B cell (primary cell): Measurements from ENCODE around the gene GRK5. TPM values are rescaled to one million over a fixed set of nuclear protein-coding genes. Genes with fewer than 3 reads are reported as not detected.

Experiments used
- ATAC-seq: fragments of 200-7000 bp; cut with Tn5 transposase; one replicate; pipeline ENCODE4 v1.10.0; 2021; ENCODE audit warnings: low read depth, mild to moderate bottlenecking, moderate number of reproducible peaks, moderate library complexity
- CTCF ChIA-PET: fragments of 350-600 bp; sonication (Branson Sonifier 250); formaldehyde crosslinking; loops from one replicate; lab custom pipeline; 2021; ENCODE audit warnings: antibody characterized with exemption, inconsistent platforms; lab: Charles Lee
- POLR2A ChIA-PET: fragments of 350-600 bp; sonication (Branson Sonifier 250); formaldehyde crosslinking; loops from one replicate; lab custom pipeline; 2021; ENCODE audit warnings: antibody characterized with exemption; lab: Charles Lee
- DNase-seq: peaks from one replicate; pipeline ENCODE4 v3.0.0; 2013
- H2AFZ ChIP-seq: 2 replicates; pipeline ENCODE4 v1.6.1; 2012; ENCODE audit warnings: mild to moderate bottlenecking, low read depth, low read length; ENCODE audit not compliant: insufficient read depth, poor library complexity, severe bottlenecking
- H3K27ac ChIP-seq, 2 donors: 1 replicate in 1 of 2; 2 replicates in 1 of 2; pipeline ENCODE4 v1.5.1; 2012 to 2013; ENCODE audit warnings: low read length in 2 of 2, mild to moderate bottlenecking in 2 of 2, moderate library complexity in 1 of 2
- H3K27me3 ChIP-seq, 4 experiments: fragments of 200-600 bp in 1 of 4; sonication (generic) in 1 of 4; replicated peaks in 1 of 4; 1 replicate in 2 of 4; 2 replicates in 2 of 4; pipeline versions ENCODE4 v1.6.1 to v1.7.0; 2013 to 2016; ENCODE audit warnings: low read length in 3 of 4, mild to moderate bottlenecking in 2 of 4, mixed read lengths in 1 of 4, moderate library complexity in 1 of 4; ENCODE audit not compliant: insufficient read depth in 4 of 4, control insufficient read depth in 3 of 4; ENCODE audit errors: control extremely low read depth in 1 of 4
- H3K36me3 ChIP-seq, 2 experiments: replicated peaks in 1 of 2; 1 replicate in 1 of 2; 2 replicates in 1 of 2; pipeline versions ENCODE4 v1.6.1 to v1.7.1; 2013; ENCODE audit warnings: low read length in 1 of 2; ENCODE audit not compliant: insufficient read depth in 2 of 2, control insufficient read depth in 1 of 2; ENCODE audit errors: control extremely low read depth in 1 of 2, extremely low read depth in 1 of 2
- H3K4me1 ChIP-seq, 2 donors: fragments of 200-600 bp in 1 of 2; sonication (generic) in 1 of 2; 1 replicate in 1 of 2; 2 replicates in 1 of 2; pipeline versions ENCODE4 v1.5.1 to v1.6.1; 2013 to 2017; ENCODE audit warnings: low read length in 2 of 2; ENCODE audit not compliant: control insufficient read depth in 2 of 2, insufficient read depth in 2 of 2
- H3K4me2 ChIP-seq: replicated peaks from 2 replicates; pipeline ENCODE3; 2012; ENCODE audit warnings: mild to moderate bottlenecking, low read depth, low read length; ENCODE audit not compliant: poor library complexity, severe bottlenecking
- H3K4me3 ChIP-seq, 5 experiments: fragments of 200-600 bp in 1 of 5; sonication (generic) in 1 of 5; 1 replicate in 3 of 5; 2 replicates in 2 of 5; pipeline versions ENCODE4 v1.5.1 to v1.7.0; 2011 to 2016; ENCODE audit warnings: low read length in 4 of 5, mild to moderate bottlenecking in 4 of 5, low read depth in 2 of 5, control low read depth in 1 of 5, moderate library complexity in 1 of 5; ENCODE audit not compliant: insufficient read depth in 1 of 5; ENCODE audit errors: control extremely low read depth in 1 of 5, extremely low read depth in 1 of 5
- H3K79me2 ChIP-seq: fragments of 200-600 bp; sonication (generic); one replicate; pipeline ENCODE4 v1.6.0; 2016; ENCODE audit warnings: low read length; ENCODE audit not compliant: control insufficient read depth, insufficient read depth
- H3K9ac ChIP-seq: fragments of 200-600 bp; sonication (generic); 2 replicates; pipeline ENCODE4 v1.6.1; 2017; ENCODE audit warnings: mild to moderate bottlenecking, low read length, moderate library complexity
- H3K9me3 ChIP-seq, 3 donors: one replicate each; pipeline versions ENCODE4 v1.6.1 to v1.7.1; 2013; ENCODE audit warnings: low read length in 2 of 3; ENCODE audit not compliant: control insufficient read depth in 2 of 3, insufficient read depth in 1 of 3; ENCODE audit errors: control extremely low read depth in 1 of 3
- H4K20me1 ChIP-seq: 2 replicates; pipeline ENCODE4 v1.6.0; 2012; ENCODE audit warnings: mild to moderate bottlenecking, low read length; ENCODE audit not compliant: insufficient read depth, control insufficient read depth, poor library complexity, severe bottlenecking
- H3K27ac Mint-ChIP-seq: one replicate; pipeline ENCODE4 v1.8.0; 2021; ENCODE audit warnings: mixed read lengths
- H3K27me3 Mint-ChIP-seq: one replicate; pipeline ENCODE4 v1.8.0; 2021; ENCODE audit warnings: mixed read lengths
- H3K4me1 Mint-ChIP-seq: one replicate; pipeline ENCODE4 v1.8.0; 2021; ENCODE audit warnings: mixed read lengths
- H3K4me3 Mint-ChIP-seq: one replicate; pipeline ENCODE4 v1.8.0; 2021; ENCODE audit warnings: mixed read lengths
- H3K9me3 Mint-ChIP-seq: one replicate; pipeline ENCODE4 v1.8.0; 2022; ENCODE audit warnings: mixed read lengths; ENCODE audit not compliant: insufficient read depth
- EZH2 ChIP-seq: IDR thresholded peaks from 2 replicates; pipeline ENCODE4 v1.6.1; 2012; ENCODE audit warnings: borderline replicate concordance, low read depth, mild to moderate bottlenecking, moderate library complexity, low read length; ENCODE audit not compliant: insufficient read depth, poor library complexity, severe bottlenecking
- WGBS: methylation state at CpG from one replicate; pipeline ENCODE4 v1.1.5; 2013; ENCODE audit warnings: missing lambda C conversion rate; ENCODE audit not compliant: insufficient coverage; 5-methylcytosine and 5-hydroxymethylcytosine counted together
- intact Hi-C: fragments of 100-400 bp; cut with micrococcal nuclease; formaldehyde crosslinking; loops from one replicate; pipeline ENCODE4 v1.10.0; 2022
- polyA plus RNA-seq: library from polyadenylated mRNA; depleted of rRNA; stranded (reverse); fragments of >200 nt; gene quantifications from 2 replicates; pipeline ENCODE4 v1.2.3, GENCODE V29; 2012
- total RNA-seq, 2 donors: library from RNA; stranded (reverse); fragments of 120-200 nt in 1 of 2; gene quantifications; 1 replicate in 1 of 2; 2 replicates in 1 of 2; pipeline versions ENCODE4 v1.2.3 to v1.2.4, GENCODE V29; 2013 to 2022
- TF ChIP-seq, protein P1 (sequence below): fragments of 200-600 bp; IDR thresholded peaks from one replicate; pipeline ENCODE4 v1.8.0; 2022; ENCODE audit warnings: antibody characterized with exemption, mild to moderate bottlenecking

Gene GRK5
- total and polyA plus RNA-seq, 2 donors (not counting 1 experiment from before 2014, with no cell fraction given), result 21.9 to 54.8 TPM

- Histone ChIP-seq H3K4me3 (peak overlapping the region in 1 of 5 experiments; percentile 30), H3K9ac (peak overlapping the region; percentile 30), H4K20me1 (peaks cover 23% of the 10 kb centered on the region), H3K36me3 (no peaks in the 10 kb centered on the region), H3K27ac (peak overlapping the region; percentile 11 to 43), H3K79me2 (peaks cover 91% of the 10 kb centered on the region), H2AFZ (no peak overlapping the region), H3K4me2 (peak overlapping the region; percentile 86), H3K4me1 (peaks cover 90 to 93% of the 10 kb centered on the region in 2 donors), H3K27me3 (no peaks in the 10 kb centered on the region), H3K9me3 (peaks cover 0 to 8% (median 0%) of the 10 kb centered on the region in 3 donors)
- no peaks in the 10 kb centered on the region for H3K9me3 Mint-ChIP-seq
- DNase-seq, result peak; percentile 71
- no peaks in the 10 kb centered on the region for H3K27me3 Mint-ChIP-seq
- H3K4me3 Mint-ChIP-seq, result peak overlapping the region; percentile 80
- peaks cover 92% of the 10 kb centered on the region for H3K4me1 Mint-ChIP-seq
- no peak for ATAC-seq
- H3K27ac Mint-ChIP-seq, result peak overlapping the region; percentile 94
- 63% methylated on average over 1 of the region's 2 CpGs for WGBS
- ChIA-PET POLR2A (interaction anchor here (0.9 to 1.7 kb wide), 4 partner anchors 9 to 102 kb away, joined by 4 to 8 read pairs (median 6); partner anchors contain the start of gene GRK5), CTCF (interaction anchor here (0.6 to 7.0 kb wide), 8 partner anchors 14 to 180 kb away, joined by 3 to 118 read pairs (median 6); partner anchors contain the start of gene GRK5)
- TF ChIP-seq, protein P1, sequence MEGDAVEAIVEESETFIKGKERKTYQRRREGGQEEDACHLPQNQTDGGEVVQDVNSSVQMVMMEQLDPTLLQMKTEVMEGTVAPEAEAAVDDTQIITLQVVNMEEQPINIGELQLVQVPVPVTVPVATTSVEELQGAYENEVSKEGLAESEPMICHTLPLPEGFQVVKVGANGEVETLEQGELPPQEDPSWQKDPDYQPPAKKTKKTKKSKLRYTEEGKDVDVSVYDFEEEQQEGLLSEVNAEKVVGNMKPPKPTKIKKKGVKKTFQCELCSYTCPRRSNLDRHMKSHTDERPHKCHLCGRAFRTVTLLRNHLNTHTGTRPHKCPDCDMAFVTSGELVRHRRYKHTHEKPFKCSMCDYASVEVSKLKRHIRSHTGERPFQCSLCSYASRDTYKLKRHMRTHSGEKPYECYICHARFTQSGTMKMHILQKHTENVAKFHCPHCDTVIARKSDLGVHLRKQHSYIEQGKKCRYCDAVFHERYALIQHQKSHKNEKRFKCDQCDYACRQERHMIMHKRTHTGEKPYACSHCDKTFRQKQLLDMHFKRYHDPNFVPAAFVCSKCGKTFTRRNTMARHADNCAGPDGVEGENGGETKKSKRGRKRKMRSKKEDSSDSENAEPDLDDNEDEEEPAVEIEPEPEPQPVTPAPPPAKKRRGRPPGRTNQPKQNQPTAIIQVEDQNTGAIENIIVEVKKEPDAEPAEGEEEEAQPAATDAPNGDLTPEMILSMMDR, result no peak
- intact Hi-C loops, result loop anchor here (10.0 kb wide), 1 partner anchor 225 kb away; the partner anchor contains the start of gene EIF3A
These were observed 102.0 kb downstream of the GRK5 start for GRCh38 chr10:119309423-119309770.

DNA sequence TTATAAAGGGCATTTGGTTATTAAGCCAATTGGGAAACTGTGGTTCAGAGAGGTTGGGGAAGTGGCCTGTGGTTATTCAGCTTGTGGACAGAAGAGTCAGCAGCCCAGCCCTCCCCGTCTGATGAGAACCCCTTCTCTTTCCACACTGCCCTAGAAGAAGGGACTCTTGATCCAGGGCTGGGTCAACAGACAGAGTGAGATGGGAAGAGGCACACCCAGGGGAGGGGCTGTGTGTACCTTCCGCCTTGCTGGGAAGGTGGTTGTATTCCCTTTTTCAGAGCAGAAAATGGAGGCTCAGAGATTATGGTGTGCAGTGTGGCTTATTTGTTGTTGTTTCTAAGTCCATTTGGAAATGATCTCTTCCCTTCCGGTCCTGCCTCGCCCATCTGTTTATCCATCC is 103.4 kb downstream of the GRK5 start:
- peak overlapping the region; percentile 71 for H3K27ac Mint-ChIP-seq
- Histone ChIP-seq H2AFZ (no peak overlapping the region), H3K36me3 (no peaks in the 10 kb centered on the region), H3K4me2 (no peak overlapping the region), H3K4me1 (peaks cover 90 to 93% of the 10 kb centered on the region in 2 donors), H4K20me1 (peaks cover 34% of the 10 kb centered on the region), H3K27ac (no peak overlapping the region), H3K79me2 (peaks cover 91% of the 10 kb centered on the region), H3K27me3 (no peaks in the 10 kb centered on the region), H3K9me3 (peaks cover 0 to 5% (median 0%) of the 10 kb centered on the region in 3 donors), H3K9ac (no peak overlapping the region), H3K4me3 (no peak overlapping the region)
- no peaks in the 10 kb centered on the region for H3K9me3 Mint-ChIP-seq
- H3K27me3 Mint-ChIP-seq, result no peaks in the 10 kb centered on the region
- DNase-seq (no peak), ATAC-seq (no peak)
- H3K4me3 Mint-ChIP-seq, result peak overlapping the region; percentile 46
- CTCF ChIA-PET, result interaction anchor here (1.1 to 1.4 kb wide), 3 partner anchors 104 to 179 kb away, joined by 3 to 5 read pairs (median 3); partner anchors contain the start of gene GRK5
- peaks cover 92% of the 10 kb centered on the region for H3K4me1 Mint-ChIP-seq
- no CpG with 5 or more reads among the region's 4 CpGs for WGBS
- POLR2A ChIA-PET, result interaction anchor here (0.6 to 1.0 kb wide), 2 partner anchors 61 to 305 kb away, joined by 3 read pairs; no protein-coding TSS in a partner anchor
- no peak for TF ChIP-seq EZH2
- TF ChIP-seq, protein P1, result no peak
- intact Hi-C loops, result no loop called here
